WTC11 (cell line): ENCODE data around the gene SCN8A. TPM values are rescaled to one million over a fixed set of nuclear protein-coding genes. Genes with fewer than 3 reads are reported as not detected.
A peak's percentile ranks its signal among the peaks of the same experiment; 100 is the strongest.
"Not testable (repeated sequence)": the region's sequence is repeated elsewhere in the genome, so short reads cannot be mapped to it uniquely, and the experiment has no call there.

Source experiments
- ATAC-seq: fragments of 200-7000 bp; cut with Tn5 transposase; 2 replicates; pipeline ENCODE4 v1.10.0; 2021; ENCODE audit warnings: mild to moderate bottlenecking, moderate library complexity
- CTCF ChIA-PET: fragments of 300-600 bp; sonication (Branson Sonifier 250); formaldehyde crosslinking; loops from one replicate; lab custom pipeline; 2021; ENCODE audit warnings: antibody characterized with exemption; lab: Charles Lee
- POLR2A ChIA-PET: fragments of 350-600 bp; sonication (Branson Sonifier 250); formaldehyde crosslinking; loops from one replicate; lab custom pipeline; 2021; ENCODE audit warnings: antibody characterized with exemption; lab: Charles Lee
- DNase-seq: peaks from one replicate; pipeline ENCODE4 v3.0.0; 2021; ENCODE audit warnings: low spot score
- H3K27ac Mint-ChIP-seq: 2 replicates; pipeline ENCODE4 v1.8.0; 2021; ENCODE audit warnings: mixed read lengths
- H3K27me3 Mint-ChIP-seq: 2 replicates; pipeline ENCODE4 v1.8.0; 2021; ENCODE audit warnings: low read depth, mild to moderate bottlenecking, moderate library complexity, mixed read lengths
- H3K36me3 Mint-ChIP-seq: 2 replicates; pipeline ENCODE4 v1.8.0; 2021; ENCODE audit warnings: mixed read lengths
- H3K4me1 Mint-ChIP-seq: 2 replicates; pipeline ENCODE4 v1.8.0; 2022; ENCODE audit warnings: mixed read lengths
- H3K4me3 Mint-ChIP-seq: 2 replicates; pipeline ENCODE4 v1.8.0; 2021; ENCODE audit warnings: mild to moderate bottlenecking, moderate library complexity, mixed read lengths
- H3K9me3 Mint-ChIP-seq: 2 replicates; pipeline ENCODE4 v1.8.0; 2021; ENCODE audit warnings: mixed read lengths
- FOXK1 ChIP-seq: sonication (generic); formaldehyde crosslinking; IDR thresholded peaks from 2 replicates; pipeline ENCODE4 v1.8.0; 2022; ENCODE audit warnings: mild to moderate bottlenecking, moderate library complexity, missing genetic modification reagents
- HMGA2 ChIP-seq: fragments of 250-450 bp; sonication (Bioruptor Pico); IDR thresholded peaks from 2 replicates; pipeline ENCODE4 v1.4.0; 2021; ENCODE audit warnings: mild to moderate bottlenecking, moderate library complexity
- MXD4 ChIP-seq: fragments of 250-450 bp; sonication (Bioruptor Pico); IDR thresholded peaks from 2 replicates; pipeline ENCODE4 v1.8.0; 2021; ENCODE audit warnings: mild to moderate bottlenecking, moderate library complexity, borderline replicate concordance
- MYBL2 ChIP-seq: sonication (generic); formaldehyde crosslinking; IDR thresholded peaks from 2 replicates; pipeline ENCODE4 v1.8.1; 2023; ENCODE audit warnings: mild to moderate bottlenecking, moderate library complexity, missing genetic modification reagents
- TCF7 ChIP-seq: sonication (generic); formaldehyde crosslinking; IDR thresholded peaks from 2 replicates; pipeline ENCODE4 v1.8.0; 2022; ENCODE audit warnings: mild to moderate bottlenecking, low read depth, missing genetic modification reagents, moderate library complexity
- TEAD1 ChIP-seq: sonication (generic); formaldehyde crosslinking; IDR thresholded peaks from 2 replicates; pipeline ENCODE4 v1.8.0; 2022; ENCODE audit warnings: mild to moderate bottlenecking, missing genetic modification reagents
- TEAD4 ChIP-seq: sonication (generic); formaldehyde crosslinking; IDR thresholded peaks from 2 replicates; pipeline ENCODE4 v1.8.0; 2022; ENCODE audit warnings: mild to moderate bottlenecking, missing genetic modification reagents
- ZNF138 ChIP-seq: sonication (generic); formaldehyde crosslinking; conservative IDR thresholded peaks from 2 replicates; pipeline ENCODE4 v1.8.1; 2022; ENCODE audit warnings: mild to moderate bottlenecking, moderate library complexity, missing genetic modification reagents
- ZNF317 ChIP-seq: sonication (generic); formaldehyde crosslinking; IDR thresholded peaks from 2 replicates; pipeline ENCODE4 v1.8.1; 2023; ENCODE audit warnings: low read depth, mild to moderate bottlenecking, moderate library complexity, missing genetic modification reagents, borderline replicate concordance
- ZNF671 ChIP-seq: fragments of 250-450 bp; sonication (Bioruptor Pico); IDR thresholded peaks from 2 replicates; pipeline ENCODE4 v1.8.0; 2021; ENCODE audit warnings: mild to moderate bottlenecking
- total RNA-seq: library from RNA; stranded (reverse); gene quantifications from 3 replicates; pipeline ENCODE4 v1.2.3, GENCODE V29; 2021
- TF ChIP-seq, protein P1 (sequence below): sonication (generic); formaldehyde crosslinking; IDR thresholded peaks from 2 replicates; pipeline ENCODE4 v1.8.0; 2023; ENCODE audit warnings: missing genetic modification reagents, mild to moderate bottlenecking, borderline replicate concordance
- TF ChIP-seq, protein P2 (sequence below): fragments of 250-450 bp; sonication (Bioruptor Pico); IDR thresholded peaks from 2 replicates; pipeline ENCODE4 v1.9.0; 2021; ENCODE audit warnings: mild to moderate bottlenecking
- TF ChIP-seq, protein P3 (sequence below): sonication (generic); formaldehyde crosslinking; IDR thresholded peaks from 2 replicates; pipeline ENCODE4 v1.8.0; 2022; ENCODE audit warnings: mild to moderate bottlenecking, missing genetic modification reagents
- TF ChIP-seq, protein P4 (sequence below): fragments of 250-450 bp; sonication (Bioruptor Pico); IDR thresholded peaks from 2 replicates; pipeline ENCODE4 v2.1.2; 2022; ENCODE audit warnings: mild to moderate bottlenecking, moderate library complexity
- TF ChIP-seq, protein P5 (sequence below): sonication (generic); formaldehyde crosslinking; IDR thresholded peaks from 2 replicates; pipeline ENCODE4 v1.8.0; 2022; ENCODE audit warnings: mild to moderate bottlenecking, missing genetic modification reagents
- TF ChIP-seq, protein P6 (sequence below): sonication (generic); formaldehyde crosslinking; conservative IDR thresholded peaks from 2 replicates; pipeline ENCODE4 v1.8.1; 2023; ENCODE audit warnings: mild to moderate bottlenecking, low read depth, missing genetic modification reagents, moderate library complexity
- TF ChIP-seq, protein P7 (sequence below): fragments of 250-450 bp; sonication (Bioruptor Pico); IDR thresholded peaks from 2 replicates; pipeline ENCODE4 v1.9.0; 2021; ENCODE audit warnings: moderate library complexity, mild to moderate bottlenecking, inconsistent platforms, borderline replicate concordance

The SCN8A gene
- total RNA-seq, 1 experiment from 2014 or later: 14.4 TPM

DNA sequence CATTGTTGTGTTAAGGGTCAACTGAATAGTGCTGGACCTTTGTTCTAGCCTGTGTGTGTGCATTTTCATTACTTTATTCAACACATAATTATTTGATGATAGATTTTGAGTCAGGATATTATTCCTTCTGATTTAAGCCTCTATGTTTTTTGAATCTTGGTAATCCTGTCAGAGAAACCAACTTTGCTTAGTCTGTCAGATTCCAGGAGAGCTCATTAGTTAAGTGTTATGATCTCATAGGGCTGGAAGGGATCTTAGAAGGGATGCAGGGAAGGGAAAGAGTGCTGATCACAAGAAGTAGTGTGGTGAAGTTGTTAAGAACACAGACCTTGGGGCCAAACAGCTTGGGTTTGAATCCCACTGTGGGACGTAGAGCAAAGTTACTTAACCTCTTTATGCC, 52.9 kb downstream of the SCN8A start (continued):
- TF ChIP-seq, protein P1, sequence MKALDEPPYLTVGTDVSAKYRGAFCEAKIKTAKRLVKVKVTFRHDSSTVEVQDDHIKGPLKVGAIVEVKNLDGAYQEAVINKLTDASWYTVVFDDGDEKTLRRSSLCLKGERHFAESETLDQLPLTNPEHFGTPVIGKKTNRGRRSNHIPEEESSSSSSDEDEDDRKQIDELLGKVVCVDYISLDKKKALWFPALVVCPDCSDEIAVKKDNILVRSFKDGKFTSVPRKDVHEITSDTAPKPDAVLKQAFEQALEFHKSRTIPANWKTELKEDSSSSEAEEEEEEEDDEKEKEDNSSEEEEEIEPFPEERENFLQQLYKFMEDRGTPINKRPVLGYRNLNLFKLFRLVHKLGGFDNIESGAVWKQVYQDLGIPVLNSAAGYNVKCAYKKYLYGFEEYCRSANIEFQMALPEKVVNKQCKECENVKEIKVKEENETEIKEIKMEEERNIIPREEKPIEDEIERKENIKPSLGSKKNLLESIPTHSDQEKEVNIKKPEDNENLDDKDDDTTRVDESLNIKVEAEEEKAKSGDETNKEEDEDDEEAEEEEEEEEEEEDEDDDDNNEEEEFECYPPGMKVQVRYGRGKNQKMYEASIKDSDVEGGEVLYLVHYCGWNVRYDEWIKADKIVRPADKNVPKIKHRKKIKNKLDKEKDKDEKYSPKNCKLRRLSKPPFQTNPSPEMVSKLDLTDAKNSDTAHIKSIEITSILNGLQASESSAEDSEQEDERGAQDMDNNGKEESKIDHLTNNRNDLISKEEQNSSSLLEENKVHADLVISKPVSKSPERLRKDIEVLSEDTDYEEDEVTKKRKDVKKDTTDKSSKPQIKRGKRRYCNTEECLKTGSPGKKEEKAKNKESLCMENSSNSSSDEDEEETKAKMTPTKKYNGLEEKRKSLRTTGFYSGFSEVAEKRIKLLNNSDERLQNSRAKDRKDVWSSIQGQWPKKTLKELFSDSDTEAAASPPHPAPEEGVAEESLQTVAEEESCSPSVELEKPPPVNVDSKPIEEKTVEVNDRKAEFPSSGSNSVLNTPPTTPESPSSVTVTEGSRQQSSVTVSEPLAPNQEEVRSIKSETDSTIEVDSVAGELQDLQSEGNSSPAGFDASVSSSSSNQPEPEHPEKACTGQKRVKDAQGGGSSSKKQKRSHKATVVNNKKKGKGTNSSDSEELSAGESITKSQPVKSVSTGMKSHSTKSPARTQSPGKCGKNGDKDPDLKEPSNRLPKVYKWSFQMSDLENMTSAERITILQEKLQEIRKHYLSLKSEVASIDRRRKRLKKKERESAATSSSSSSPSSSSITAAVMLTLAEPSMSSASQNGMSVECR (CRISPR knock-in tag): no peak
- TF ChIP-seq, protein P2, sequence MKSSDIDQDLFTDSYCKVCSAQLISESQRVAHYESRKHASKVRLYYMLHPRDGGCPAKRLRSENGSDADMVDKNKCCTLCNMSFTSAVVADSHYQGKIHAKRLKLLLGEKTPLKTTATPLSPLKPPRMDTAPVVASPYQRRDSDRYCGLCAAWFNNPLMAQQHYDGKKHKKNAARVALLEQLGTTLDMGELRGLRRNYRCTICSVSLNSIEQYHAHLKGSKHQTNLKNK (CRISPR knock-in tag): no peak
- TF ChIP-seq, all 79 proteins: peak for 0

DNA sequence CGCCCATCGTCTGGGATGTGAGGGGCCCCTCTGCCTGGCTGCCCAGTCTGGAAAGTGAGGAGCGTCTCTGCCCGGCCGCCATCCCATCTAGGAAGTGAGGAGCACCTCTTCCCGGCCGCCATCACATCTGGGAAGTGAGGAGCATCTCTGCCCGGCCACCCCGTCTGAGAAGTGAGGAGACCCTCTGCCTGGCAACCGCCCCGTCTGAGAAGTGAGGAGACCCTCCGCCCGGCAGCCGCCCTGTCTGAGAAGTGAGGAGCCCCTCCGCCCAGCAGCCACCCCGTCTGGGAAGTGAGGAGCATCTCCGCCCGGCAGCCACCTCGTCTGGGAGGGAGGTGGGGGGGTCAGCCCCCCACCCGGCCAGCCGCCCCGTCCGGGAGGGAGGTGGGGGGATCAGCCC, 53.7 kb downstream of the SCN8A start:
- H3K4me1 Mint-ChIP-seq, H3K27me3 Mint-ChIP-seq, CTCF ChIA-PET, POLR2A ChIA-PET, H3K4me3 Mint-ChIP-seq, H3K27ac Mint-ChIP-seq, ATAC-seq, DNase-seq: not testable (repeated sequence)
- Mint-ChIP-seq H3K9me3 (peaks cover 30% of the 10 kb centered on the region), H3K36me3 (peaks cover 33% of the 10 kb centered on the region)

DNA sequence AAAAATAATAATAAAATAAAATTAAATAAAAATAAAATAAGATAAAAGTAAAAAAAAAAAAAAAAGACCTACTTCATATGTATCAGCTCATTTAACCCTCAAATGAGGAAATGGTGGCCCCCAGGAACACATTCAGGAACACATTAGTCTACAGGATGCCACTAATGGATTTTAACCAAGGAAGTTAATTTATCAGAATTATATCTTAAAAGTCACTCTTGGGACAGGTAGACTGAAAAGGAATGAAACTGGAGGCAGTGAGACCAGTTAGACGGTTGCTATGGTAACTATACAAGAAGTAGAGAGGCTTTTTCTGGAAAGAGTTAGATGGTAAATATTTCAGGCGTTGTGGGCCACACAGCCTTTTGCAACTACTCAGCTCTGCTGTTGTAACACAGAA, 54.9 kb downstream of the SCN8A start:
- ChIA-PET CTCF (interaction anchor here (0.7 kb wide), 1 partner anchor 54 kb away, joined by 3 read pairs; no protein-coding TSS in a partner anchor), POLR2A (no interaction called here)
- peaks cover 41% of the 10 kb centered on the region for H3K9me3 Mint-ChIP-seq
- no peak overlapping the region for H3K4me3 Mint-ChIP-seq
- H3K4me1 Mint-ChIP-seq: no peaks in the 10 kb centered on the region
- H3K27me3 Mint-ChIP-seq: peaks cover 2% of the 10 kb centered on the region; the same call in 1 of the 2 replicates
- peaks cover 43% of the 10 kb centered on the region for H3K36me3 Mint-ChIP-seq
- ATAC-seq (no peak), DNase-seq (no peak)
- no peak overlapping the region for H3K27ac Mint-ChIP-seq
- TF ChIP-seq HMGA2 (CRISPR knock-in tag) (peak; percentile 82), ZNF138 (CRISPR knock-in tag) (no peak), ZNF671 (no peak), ZNF317 (CRISPR knock-in tag) (no peak), FOXK1 (CRISPR knock-in tag) (no peak)
- TF ChIP-seq, protein P3, sequence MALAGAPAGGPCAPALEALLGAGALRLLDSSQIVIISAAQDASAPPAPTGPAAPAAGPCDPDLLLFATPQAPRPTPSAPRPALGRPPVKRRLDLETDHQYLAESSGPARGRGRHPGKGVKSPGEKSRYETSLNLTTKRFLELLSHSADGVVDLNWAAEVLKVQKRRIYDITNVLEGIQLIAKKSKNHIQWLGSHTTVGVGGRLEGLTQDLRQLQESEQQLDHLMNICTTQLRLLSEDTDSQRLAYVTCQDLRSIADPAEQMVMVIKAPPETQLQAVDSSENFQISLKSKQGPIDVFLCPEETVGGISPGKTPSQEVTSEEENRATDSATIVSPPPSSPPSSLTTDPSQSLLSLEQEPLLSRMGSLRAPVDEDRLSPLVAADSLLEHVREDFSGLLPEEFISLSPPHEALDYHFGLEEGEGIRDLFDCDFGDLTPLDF (CRISPR knock-in tag): no peak
- TF ChIP-seq, protein P4, sequence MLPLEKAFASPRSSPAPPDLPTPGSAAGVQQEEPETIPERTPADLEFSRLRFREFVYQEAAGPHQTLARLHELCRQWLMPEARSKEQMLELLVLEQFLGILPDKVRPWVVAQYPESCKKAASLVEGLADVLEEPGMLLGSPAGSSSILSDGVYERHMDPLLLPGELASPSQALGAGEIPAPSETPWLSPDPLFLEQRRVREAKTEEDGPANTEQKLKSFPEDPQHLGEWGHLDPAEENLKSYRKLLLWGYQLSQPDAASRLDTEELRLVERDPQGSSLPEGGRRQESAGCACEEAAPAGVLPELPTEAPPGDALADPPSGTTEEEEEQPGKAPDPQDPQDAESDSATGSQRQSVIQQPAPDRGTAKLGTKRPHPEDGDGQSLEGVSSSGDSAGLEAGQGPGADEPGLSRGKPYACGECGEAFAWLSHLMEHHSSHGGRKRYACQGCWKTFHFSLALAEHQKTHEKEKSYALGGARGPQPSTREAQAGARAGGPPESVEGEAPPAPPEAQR (CRISPR knock-in tag): no peak
- TF ChIP-seq, protein P5, sequence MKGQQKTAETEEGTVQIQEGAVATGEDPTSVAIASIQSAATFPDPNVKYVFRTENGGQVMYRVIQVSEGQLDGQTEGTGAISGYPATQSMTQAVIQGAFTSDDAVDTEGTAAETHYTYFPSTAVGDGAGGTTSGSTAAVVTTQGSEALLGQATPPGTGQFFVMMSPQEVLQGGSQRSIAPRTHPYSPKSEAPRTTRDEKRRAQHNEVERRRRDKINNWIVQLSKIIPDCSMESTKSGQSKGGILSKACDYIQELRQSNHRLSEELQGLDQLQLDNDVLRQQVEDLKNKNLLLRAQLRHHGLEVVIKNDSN (CRISPR knock-in tag): no peak
- TF ChIP-seq, all 79 proteins: peak for 1

DNA sequence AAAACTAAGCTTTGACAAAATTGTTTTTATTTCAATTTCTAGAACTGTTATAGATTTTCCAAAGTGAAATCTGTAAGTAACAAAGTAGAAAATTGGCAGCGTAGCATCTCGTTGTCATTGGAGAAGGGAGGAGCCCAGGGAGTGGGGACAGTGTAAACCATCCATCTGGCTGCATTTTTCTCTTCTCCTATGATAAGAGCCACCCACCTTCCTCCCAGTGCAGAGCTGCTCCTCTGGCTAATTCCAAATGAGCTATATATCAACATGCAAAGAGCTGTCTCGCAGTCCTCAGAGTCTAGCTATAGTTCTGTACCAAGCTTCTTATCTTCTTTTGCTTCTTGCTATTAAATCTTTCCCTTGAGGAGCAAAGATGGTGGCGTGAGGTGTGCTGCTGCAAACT, 56.6 kb downstream of the SCN8A start:
- ATAC-seq (no peak), DNase-seq (no peak)
- H3K27ac Mint-ChIP-seq: no peak overlapping the region
- H3K4me3 Mint-ChIP-seq: no peak overlapping the region
- peaks cover 2% of the 10 kb centered on the region; the same call in 1 of the 2 replicates for H3K27me3 Mint-ChIP-seq
- ChIA-PET POLR2A (no interaction called here), CTCF (interaction anchor here (0.6 kb wide), 1 partner anchor 215 kb away, joined by 4 read pairs; no protein-coding TSS in a partner anchor)
- peaks cover 45% of the 10 kb centered on the region for H3K36me3 Mint-ChIP-seq
- no peaks in the 10 kb centered on the region for H3K4me1 Mint-ChIP-seq
- H3K9me3 Mint-ChIP-seq: peaks cover 41% of the 10 kb centered on the region
- TF ChIP-seq, protein P6, sequence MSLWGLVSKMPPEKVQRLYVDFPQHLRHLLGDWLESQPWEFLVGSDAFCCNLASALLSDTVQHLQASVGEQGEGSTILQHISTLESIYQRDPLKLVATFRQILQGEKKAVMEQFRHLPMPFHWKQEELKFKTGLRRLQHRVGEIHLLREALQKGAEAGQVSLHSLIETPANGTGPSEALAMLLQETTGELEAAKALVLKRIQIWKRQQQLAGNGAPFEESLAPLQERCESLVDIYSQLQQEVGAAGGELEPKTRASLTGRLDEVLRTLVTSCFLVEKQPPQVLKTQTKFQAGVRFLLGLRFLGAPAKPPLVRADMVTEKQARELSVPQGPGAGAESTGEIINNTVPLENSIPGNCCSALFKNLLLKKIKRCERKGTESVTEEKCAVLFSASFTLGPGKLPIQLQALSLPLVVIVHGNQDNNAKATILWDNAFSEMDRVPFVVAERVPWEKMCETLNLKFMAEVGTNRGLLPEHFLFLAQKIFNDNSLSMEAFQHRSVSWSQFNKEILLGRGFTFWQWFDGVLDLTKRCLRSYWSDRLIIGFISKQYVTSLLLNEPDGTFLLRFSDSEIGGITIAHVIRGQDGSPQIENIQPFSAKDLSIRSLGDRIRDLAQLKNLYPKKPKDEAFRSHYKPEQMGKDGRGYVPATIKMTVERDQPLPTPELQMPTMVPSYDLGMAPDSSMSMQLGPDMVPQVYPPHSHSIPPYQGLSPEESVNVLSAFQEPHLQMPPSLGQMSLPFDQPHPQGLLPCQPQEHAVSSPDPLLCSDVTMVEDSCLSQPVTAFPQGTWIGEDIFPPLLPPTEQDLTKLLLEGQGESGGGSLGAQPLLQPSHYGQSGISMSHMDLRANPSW (CRISPR knock-in tag): no peak
- TF ChIP-seq, protein P7, sequence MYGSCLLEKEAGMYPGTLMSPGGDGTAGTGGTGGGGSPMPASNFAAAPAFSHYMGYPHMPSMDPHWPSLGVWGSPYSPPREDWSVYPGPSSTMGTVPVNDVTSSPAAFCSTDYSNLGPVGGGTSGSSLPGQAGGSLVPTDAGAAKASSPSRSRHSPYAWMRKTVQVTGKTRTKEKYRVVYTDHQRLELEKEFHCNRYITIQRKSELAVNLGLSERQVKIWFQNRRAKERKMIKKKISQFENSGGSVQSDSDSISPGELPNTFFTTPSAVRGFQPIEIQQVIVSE (CRISPR knock-in tag): no peak
- no peak for TF ChIP-seq TEAD4 (CRISPR knock-in tag)
- TF ChIP-seq, protein P3 (CRISPR knock-in tag): no peak
- TF ChIP-seq TEAD1: no peak
- no peak for TF ChIP-seq TCF7
- TF ChIP-seq MXD4: no peak
- TF ChIP-seq MYBL2: no peak
